Measurements from ENCODE around the gene ARHGEF6. TPM values are rescaled to one million over a fixed set of nuclear protein-coding genes. Genes with fewer than 3 reads are reported as not detected.
"Not testable (repeated sequence)": the region's sequence is repeated elsewhere in the genome, so short reads cannot be mapped to it uniquely, and the experiment has no call there.

Gene ARHGEF6
- total and polyA plus RNA-seq, 4 donors: 7.9 to 37.6 (median 19.1) TPM

GRCh38 chrX:136778020-136778419 lies 2.7 kb downstream of the ARHGEF6 start:
- Histone ChIP-seq H3K27me3 (ENCODE audit: control insufficient read depth in 1 of 2, insufficient read depth in 2 of 2, low read length in 1 of 2) (no peaks in the 10 kb centered on the region), H3K36me3 (ENCODE audit: control insufficient read depth in 1 of 2, insufficient read depth in 2 of 2, low read length in 1 of 2) (no peaks in the 10 kb centered on the region), H3K9me3 (ENCODE audit: control insufficient read depth, low read length) (no peaks in the 10 kb centered on the region), H3K4me3 (ENCODE audit: low read length in 2 of 2) (no peak overlapping the region), H3K27ac (ENCODE audit: low read depth in 1 of 2, low read length in 2 of 2) (no peak overlapping the region), H3K4me1 (ENCODE audit: control insufficient read depth in 1 of 2, insufficient read depth in 2 of 2, low read length in 2 of 2) (no peaks in the 10 kb centered on the region)
- intact Hi-C loops (cut with DNase I): no loop called here
- WGBS, 2 donors: 82 to 87% methylated on average over 3 of the region's 3 CpGs
- DNase-seq (no peak), ATAC-seq (ENCODE audit: low FRiP score) (no peak)

GRCh38 chrX:136773648-136774047 lies 7.1 kb downstream of the ARHGEF6 start:
- no peaks in the 10 kb centered on the region for H3K4me1 ChIP-seq (ENCODE audit: control insufficient read depth in 1 of 2, insufficient read depth in 2 of 2, low read length in 2 of 2)
- H3K27ac ChIP-seq (ENCODE audit: low read depth in 1 of 2, low read length in 2 of 2): no peak overlapping the region
- no peaks in the 10 kb centered on the region for H3K36me3 ChIP-seq (ENCODE audit: control insufficient read depth in 1 of 2, insufficient read depth in 2 of 2, low read length in 1 of 2)
- no peak for DNase-seq
- H3K27me3 ChIP-seq (ENCODE audit: control insufficient read depth in 1 of 2, insufficient read depth in 2 of 2, low read length in 1 of 2): no peaks in the 10 kb centered on the region
- 75 to 80% methylated on average over 2 of the region's 2 CpGs for WGBS, 2 donors
- no peaks in the 10 kb centered on the region for H3K9me3 ChIP-seq (ENCODE audit: control insufficient read depth, low read length)
- ATAC-seq (ENCODE audit: low FRiP score): no peak
- intact Hi-C loops (cut with DNase I): no loop called here
- H3K4me3 ChIP-seq (ENCODE audit: low read length in 2 of 2): no peak overlapping the region

- ATAC-seq (ENCODE audit: low FRiP score); H3K4me1 ChIP-seq (ENCODE audit: control insufficient read depth in 1 of 2, insufficient read depth in 2 of 2, low read length in 2 of 2); DNase-seq; H3K4me3 ChIP-seq (ENCODE audit: low read length in 2 of 2); H3K36me3 ChIP-seq (ENCODE audit: control insufficient read depth in 1 of 2, insufficient read depth in 2 of 2, low read length in 1 of 2); H3K9me3 ChIP-seq (ENCODE audit: control insufficient read depth, low read length); H3K27ac ChIP-seq (ENCODE audit: low read depth in 1 of 2, low read length in 2 of 2); intact Hi-C loops (cut with DNase I); H3K27me3 ChIP-seq (ENCODE audit: control insufficient read depth in 1 of 2, insufficient read depth in 2 of 2, low read length in 1 of 2): not testable (repeated sequence)
- 93 to 100% methylated on average over 2 of the region's 2 CpGs for WGBS, 2 donors
These were observed 8.9 kb downstream of the ARHGEF6 start for GRCh38 chrX:136771869-136772268.

DNA sequence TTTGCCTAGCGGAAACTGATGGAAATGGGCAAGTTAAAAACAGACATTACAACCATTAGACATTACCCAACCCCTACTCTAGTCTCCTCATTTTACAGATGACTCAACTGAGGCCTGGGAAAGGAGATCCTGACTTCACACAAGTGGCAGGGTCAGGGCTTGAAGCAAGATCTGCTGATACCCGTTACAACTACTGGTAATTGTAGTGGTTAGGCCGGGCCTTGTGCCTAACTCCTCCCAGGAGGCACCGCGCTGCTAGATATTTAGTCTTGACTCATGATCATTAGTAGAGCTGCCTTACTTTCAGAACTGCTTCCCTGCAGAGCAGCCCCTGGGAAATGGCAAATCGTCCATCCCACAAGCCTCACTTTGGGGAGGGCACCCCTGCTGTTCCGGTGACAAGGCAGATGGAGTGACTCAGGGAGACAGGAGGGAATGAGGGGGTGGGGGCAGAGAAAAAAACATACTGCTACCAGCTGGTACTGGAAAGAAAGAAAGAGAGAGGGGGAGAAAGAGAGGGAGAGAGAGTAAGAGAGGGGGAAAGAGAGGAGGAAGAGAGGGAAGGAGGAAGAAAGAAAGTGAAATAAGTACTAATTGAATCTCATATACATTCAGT lies 12.2 kb downstream of the ARHGEF6 start:
- Histone ChIP-seq H3K9me3 (ENCODE audit: control insufficient read depth, low read length) (no peaks in the 10 kb centered on the region), H3K27me3 (ENCODE audit: control insufficient read depth in 1 of 2, insufficient read depth in 2 of 2, low read length in 1 of 2) (no peaks in the 10 kb centered on the region), H3K4me3 (ENCODE audit: low read length in 2 of 2) (no peak overlapping the region), H3K36me3 (ENCODE audit: control insufficient read depth in 1 of 2, insufficient read depth in 2 of 2, low read length in 1 of 2) (no peaks in the 10 kb centered on the region), H3K4me1 (ENCODE audit: control insufficient read depth in 1 of 2, insufficient read depth in 2 of 2, low read length in 2 of 2) (no peaks in the 10 kb centered on the region), H3K27ac (ENCODE audit: low read depth in 1 of 2, low read length in 2 of 2) (peak overlapping the region in 1 of 2 donors; percentile 6)
- ATAC-seq (ENCODE audit: low FRiP score): peak; percentile 66
- DNase-seq: peak; percentile 72 to 83
- 49 to 56% methylated on average over 7 of the region's 7 CpGs for WGBS, 2 donors
- intact Hi-C loops (cut with DNase I): loop anchor here in 1 of 2 donors (10.0 kb wide), 1 partner anchor 96 kb away; no protein-coding TSS in a partner anchor

DNA sequence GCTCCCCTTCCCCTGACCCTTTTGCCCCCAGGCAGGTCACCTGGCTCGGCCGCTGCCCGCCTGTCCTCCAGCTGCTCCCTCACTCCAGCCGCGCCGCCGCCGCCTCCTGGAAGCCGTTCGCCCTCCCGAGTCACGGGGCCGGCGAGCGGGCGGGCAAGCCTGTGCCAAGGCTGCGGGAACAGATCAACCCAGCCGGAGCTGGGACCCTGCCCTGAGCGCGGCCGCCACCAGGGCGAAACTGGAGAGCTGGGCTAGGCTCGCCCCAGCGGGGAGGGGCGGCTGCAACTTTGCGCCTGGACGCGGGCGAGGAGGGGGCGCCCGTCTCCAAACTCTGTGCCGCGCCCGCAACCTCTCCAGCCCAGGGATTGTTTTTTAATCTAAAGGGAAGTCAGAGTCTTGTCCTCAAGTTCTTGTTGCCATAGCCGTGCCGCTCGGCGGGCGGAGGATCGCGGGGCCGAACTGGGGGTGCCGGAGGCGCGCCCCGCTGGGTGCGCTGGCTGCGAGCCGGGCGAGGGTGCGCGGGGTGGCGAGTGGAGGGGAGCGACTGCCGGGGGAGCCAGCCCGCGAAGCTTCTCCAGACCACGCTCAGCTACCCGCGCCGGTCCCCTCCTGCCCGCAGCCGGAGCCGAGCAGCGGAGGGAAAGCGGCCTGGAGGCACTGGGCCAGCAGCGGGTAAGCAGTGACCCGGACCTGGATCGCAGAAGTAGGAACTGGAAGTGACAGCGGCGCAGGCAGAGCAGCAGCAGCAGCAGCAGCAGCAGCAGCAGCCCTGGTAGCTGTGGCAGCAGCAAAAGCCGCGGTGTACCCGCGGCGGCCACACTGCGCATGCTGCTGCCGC lies 13.4 kb downstream of the ARHGEF6 start:
- H3K4me3 ChIP-seq (ENCODE audit: low read length in 2 of 2): peak overlapping the region; percentile 52 to 67
- peak; percentile 84 to 88 for DNase-seq
- intact Hi-C loops (cut with DNase I): loop anchor here in 1 of 2 donors (10.0 kb wide), 1 partner anchor 97 kb away; no protein-coding TSS in a partner anchor
- H3K4me1 ChIP-seq (ENCODE audit: control insufficient read depth in 1 of 2, insufficient read depth in 2 of 2, low read length in 2 of 2): no peaks in the 10 kb centered on the region
- no peaks in the 10 kb centered on the region for H3K27me3 ChIP-seq (ENCODE audit: control insufficient read depth in 1 of 2, insufficient read depth in 2 of 2, low read length in 1 of 2)
- no peaks in the 10 kb centered on the region for H3K9me3 ChIP-seq (ENCODE audit: control insufficient read depth, low read length)
- peak overlapping the region; percentile 10 to 88 for H3K27ac ChIP-seq (ENCODE audit: low read depth in 1 of 2, low read length in 2 of 2)
- H3K36me3 ChIP-seq (ENCODE audit: control insufficient read depth in 1 of 2, insufficient read depth in 2 of 2, low read length in 1 of 2): no peaks in the 10 kb centered on the region
- ATAC-seq (ENCODE audit: low FRiP score): peak; percentile 82
- WGBS, 2 donors: 0 to 30% methylated on average over 76 to 78 of the region's 78 CpGs

DNA sequence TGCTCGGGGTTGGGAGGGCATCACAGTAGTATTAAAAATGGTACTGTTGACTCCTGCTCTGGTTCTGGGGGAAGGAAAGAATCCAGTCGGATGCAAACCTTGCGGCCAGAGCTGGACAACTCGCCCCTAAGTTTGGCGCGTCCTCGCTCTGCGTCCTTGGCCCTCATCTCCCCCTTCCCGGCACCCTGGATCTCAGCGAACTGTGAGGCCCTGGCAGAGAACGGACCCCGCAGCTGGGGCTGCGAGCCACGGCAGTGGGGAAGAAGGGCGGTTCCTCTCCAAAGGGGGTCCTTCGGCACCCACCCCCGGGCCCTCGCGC lies 14.0 kb downstream of the ARHGEF6 start:
- intact Hi-C loops (cut with DNase I): loop anchor here in 1 of 2 donors (10.0 kb wide), 1 partner anchor 98 kb away; no protein-coding TSS in a partner anchor
- DNase-seq (peak in 1 of 2 donors; percentile 50), ATAC-seq (ENCODE audit: low FRiP score) (peak; percentile 10)
- Histone ChIP-seq H3K27ac (ENCODE audit: low read depth in 1 of 2, low read length in 2 of 2) (peak overlapping the region; percentile 10 to 88), H3K36me3 (ENCODE audit: control insufficient read depth in 1 of 2, insufficient read depth in 2 of 2, low read length in 1 of 2) (no peaks in the 10 kb centered on the region), H3K4me3 (ENCODE audit: low read length in 2 of 2) (peak overlapping the region; percentile 52 to 67), H3K27me3 (ENCODE audit: control insufficient read depth in 1 of 2, insufficient read depth in 2 of 2, low read length in 1 of 2) (no peaks in the 10 kb centered on the region), H3K4me1 (ENCODE audit: control insufficient read depth in 1 of 2, insufficient read depth in 2 of 2, low read length in 2 of 2) (no peaks in the 10 kb centered on the region), H3K9me3 (ENCODE audit: control insufficient read depth, low read length) (no peaks in the 10 kb centered on the region)
- 2 to 22% methylated on average over 15 to 19 of the region's 19 CpGs for WGBS, 2 donors

DNA sequence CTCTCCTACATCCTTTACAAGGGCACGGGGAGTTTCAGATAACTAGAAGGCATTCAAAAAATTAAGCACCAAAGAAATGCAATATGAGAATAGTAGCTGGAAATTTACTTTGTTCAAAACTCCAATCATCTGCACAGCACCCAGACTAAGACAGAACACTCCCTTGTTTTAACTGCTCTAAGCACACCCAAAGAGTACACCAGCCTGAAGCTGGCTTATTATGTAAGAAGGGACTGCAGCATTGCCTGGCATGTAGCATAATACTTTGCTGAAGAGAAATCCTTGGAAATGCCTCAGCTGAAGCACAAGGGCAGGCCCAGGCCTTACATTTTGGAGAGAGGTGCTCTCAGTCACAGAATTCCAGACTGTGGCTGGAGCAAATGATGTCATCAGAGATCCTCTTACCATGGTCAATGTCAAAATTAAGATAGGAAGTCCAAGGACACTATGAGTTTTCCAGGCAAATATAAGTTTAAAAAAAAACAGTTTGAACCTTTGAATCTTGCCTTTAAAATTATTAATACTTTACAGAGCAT lies 14.8 kb downstream of the ARHGEF6 start:
- Histone ChIP-seq H3K9me3 (ENCODE audit: control insufficient read depth, low read length) (no peaks in the 10 kb centered on the region), H3K27me3 (ENCODE audit: control insufficient read depth in 1 of 2, insufficient read depth in 2 of 2, low read length in 1 of 2) (no peaks in the 10 kb centered on the region), H3K4me1 (ENCODE audit: control insufficient read depth in 1 of 2, insufficient read depth in 2 of 2, low read length in 2 of 2) (no peaks in the 10 kb centered on the region), H3K36me3 (ENCODE audit: control insufficient read depth in 1 of 2, insufficient read depth in 2 of 2, low read length in 1 of 2) (no peaks in the 10 kb centered on the region), H3K27ac (ENCODE audit: low read depth in 1 of 2, low read length in 2 of 2) (no peak overlapping the region), H3K4me3 (ENCODE audit: low read length in 2 of 2) (no peak overlapping the region)
- no peak for DNase-seq
- intact Hi-C loops (cut with DNase I): loop anchor here in 1 of 2 donors (10.0 kb wide), 1 partner anchor 99 kb away; no protein-coding TSS in a partner anchor
- no peak for ATAC-seq (ENCODE audit: low FRiP score)
- 19 to 39% methylated on average over 1 of the region's 1 CpG for WGBS, 2 donors

DNA sequence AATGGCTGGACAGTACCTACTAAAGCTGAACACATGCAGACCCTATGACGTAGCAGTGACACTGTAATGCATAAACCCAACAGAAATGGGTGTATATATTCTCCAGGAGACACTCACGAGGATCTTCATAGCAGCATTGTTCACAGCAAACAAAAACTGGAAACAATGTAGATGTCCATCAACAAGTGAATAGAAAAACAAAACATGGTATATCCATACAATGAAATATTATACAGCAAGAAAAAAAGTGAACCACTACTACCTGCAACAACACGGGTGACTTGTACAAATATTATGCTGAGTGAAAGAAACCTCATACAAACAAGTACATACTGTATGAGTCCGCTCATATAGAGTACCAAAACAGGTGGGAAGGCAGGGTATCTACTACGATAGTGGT lies 16.5 kb downstream of the ARHGEF6 start:
- Histone ChIP-seq H3K27me3 (ENCODE audit: control insufficient read depth in 1 of 2, insufficient read depth in 2 of 2, low read length in 1 of 2) (no peaks in the 10 kb centered on the region), H3K27ac (ENCODE audit: low read depth in 1 of 2, low read length in 2 of 2) (no peak overlapping the region), H3K9me3 (ENCODE audit: control insufficient read depth, low read length) (no peaks in the 10 kb centered on the region), H3K4me3 (ENCODE audit: low read length in 2 of 2) (no peak overlapping the region), H3K36me3 (ENCODE audit: control insufficient read depth in 1 of 2, insufficient read depth in 2 of 2, low read length in 1 of 2) (no peaks in the 10 kb centered on the region), H3K4me1 (ENCODE audit: control insufficient read depth in 1 of 2, insufficient read depth in 2 of 2, low read length in 2 of 2) (no peaks in the 10 kb centered on the region)
- DNase-seq (no peak), ATAC-seq (ENCODE audit: low FRiP score) (no peak)
- 83 to 98% methylated on average over 5 of the region's 5 CpGs for WGBS, 2 donors
- intact Hi-C loops (cut with DNase I): loop anchor here in 1 of 2 donors (10.0 kb wide), 1 partner anchor 101 kb away; no protein-coding TSS in a partner anchor

Data from aorta (tissue), 5 donors.